ENCODE measurements around the gene PDE7B.

DNA sequence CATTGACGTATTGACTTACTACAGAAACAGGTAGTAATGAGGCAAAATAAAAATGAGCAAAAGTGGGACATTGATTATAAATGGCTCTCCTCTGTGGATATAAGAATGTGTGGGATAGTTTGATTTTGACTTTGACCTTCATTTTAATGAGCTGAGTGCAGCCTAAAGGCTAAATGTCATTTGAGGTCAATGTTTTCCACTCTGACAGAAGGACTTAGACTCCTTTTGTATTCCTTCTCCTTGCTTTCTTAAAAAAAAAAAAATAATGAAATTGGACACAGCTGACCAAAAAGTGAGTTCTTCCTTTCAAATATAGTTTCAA, 330.0 kb downstream of the PDE7B start:
- TF ChIP-seq TAF1 (IDR thresholded peaks at IDR 0.05; ENCODE audit: low read depth, low read length): no peak
- no peak for TF ChIP-seq POLR2A (IDR thresholded peaks at IDR 0.05; ENCODE audit: low read depth, low read length)
- TF ChIP-seq POLR2AphosphoS5 (IDR thresholded peaks at IDR 0.05; ENCODE audit: low read depth, low read length): no peak
- TF ChIP-seq PAX5 (IDR thresholded peaks at IDR 0.05; ENCODE audit: insufficient read depth, low read length, severe bottlenecking): no peak
